H9 (cell line): ENCODE results near the gene KLHDC10. TPM values are rescaled to one million over a fixed set of nuclear protein-coding genes. Genes with fewer than 3 reads are reported as not detected.
A peak's percentile ranks its signal among the peaks of the same experiment; 100 is the strongest.

Experiments
- DNase-seq: peaks from one replicate; pipeline ENCODE4 v3.0.0-alpha.2; 2017
- H2AFZ ChIP-seq: one replicate; pipeline ENCODE4 v1.6.1; 2013; ENCODE audit warnings: mild to moderate bottlenecking, low read length, control low read depth, moderate library complexity
- H2AK5ac ChIP-seq: 2 replicates; pipeline ENCODE4 v1.6.1; 2013; ENCODE audit warnings: low read length, control low read depth, mixed read lengths; ENCODE audit not compliant: insufficient read length
- H2BK120ac ChIP-seq: one replicate; pipeline ENCODE4 v1.6.1; 2013; ENCODE audit warnings: low read depth, mild to moderate bottlenecking, low read length, control low read depth, inconsistent platforms; ENCODE audit not compliant: poor library complexity, severe bottlenecking
- H2BK12ac ChIP-seq: 2 replicates; pipeline ENCODE4 v1.6.1; 2013; ENCODE audit warnings: low read length, control low read depth, mixed read lengths, low read depth; ENCODE audit not compliant: insufficient read length
- H2BK15ac ChIP-seq: 2 replicates; pipeline ENCODE4 v1.6.1; 2013; ENCODE audit warnings: low read depth, low read length, control low read depth
- H2BK20ac ChIP-seq: one replicate; pipeline ENCODE4 v1.6.1; 2013; ENCODE audit warnings: low read depth, mild to moderate bottlenecking, low read length, control low read depth, inconsistent platforms; ENCODE audit not compliant: poor library complexity, severe bottlenecking
- H2BK5ac ChIP-seq: 2 replicates; pipeline ENCODE4 v1.6.1; 2013; ENCODE audit warnings: low read length, control low read depth, mixed read lengths; ENCODE audit not compliant: insufficient read length
- H3K14ac ChIP-seq: 2 replicates; pipeline ENCODE4 v1.6.1; 2013; ENCODE audit warnings: low read length, control low read depth; ENCODE audit not compliant: insufficient read depth
- H3K18ac ChIP-seq: 2 replicates; pipeline ENCODE4 v1.6.1; 2013; ENCODE audit warnings: low read depth, mild to moderate bottlenecking, mixed read lengths, low read length, control low read depth; ENCODE audit not compliant: insufficient read length
- H3K23ac ChIP-seq: 2 replicates; pipeline ENCODE4 v1.6.1; 2013; ENCODE audit warnings: low read length, control low read depth, mixed read lengths, low read depth; ENCODE audit not compliant: insufficient read length
- H3K23me2 ChIP-seq: 2 replicates; pipeline ENCODE4 v1.6.1; 2013; ENCODE audit warnings: low read depth, mild to moderate bottlenecking, mixed read lengths, low read length, control low read depth; ENCODE audit not compliant: insufficient read length, poor library complexity, severe bottlenecking
- H3K27ac ChIP-seq: 2 replicates; pipeline ENCODE4 v1.5.1; 2013; ENCODE audit warnings: low read length, control low read depth, mixed read lengths, low read depth; ENCODE audit not compliant: insufficient read length
- H3K27me3 ChIP-seq: 2 replicates; pipeline ENCODE4 v1.6.1; 2013; ENCODE audit warnings: low read length, control low read depth, inconsistent platforms; ENCODE audit not compliant: insufficient read depth
- H3K4ac ChIP-seq: 2 replicates; pipeline ENCODE4 v1.6.1; 2013; ENCODE audit warnings: low read depth, mild to moderate bottlenecking, control low read depth, inconsistent platforms, low read length, moderate library complexity
- H3K4me1 ChIP-seq: 2 replicates; pipeline ENCODE4 v1.6.1; 2013; ENCODE audit warnings: low read length, control low read depth, inconsistent platforms; ENCODE audit not compliant: insufficient read depth
- H3K4me2 ChIP-seq: 2 replicates; pipeline ENCODE4 v1.6.1; 2013; ENCODE audit warnings: low read length, control low read depth, mixed read lengths; ENCODE audit not compliant: insufficient read length, insufficient read depth
- H3K56ac ChIP-seq: 2 replicates; pipeline ENCODE4 v1.6.1; 2013; ENCODE audit warnings: low read depth, mild to moderate bottlenecking, mixed read lengths, low read length, control low read depth; ENCODE audit not compliant: insufficient read length
- H3K79me1 ChIP-seq: 2 replicates; pipeline ENCODE4 v1.6.1; 2013; ENCODE audit warnings: low read depth, mild to moderate bottlenecking, moderate library complexity, low read length, control low read depth, inconsistent platforms; ENCODE audit not compliant: insufficient read depth, poor library complexity, severe bottlenecking
- H3K79me2 ChIP-seq: 2 replicates; pipeline ENCODE4 v1.6.1; 2013; ENCODE audit warnings: low read length, control low read depth, inconsistent platforms; ENCODE audit not compliant: insufficient read depth
- H3K9ac ChIP-seq: 2 replicates; pipeline ENCODE4 v1.6.1; 2013; ENCODE audit warnings: low read length, control low read depth, mixed read lengths; ENCODE audit not compliant: insufficient read length; ENCODE audit errors: extremely low read depth
- H3K9me3 ChIP-seq: one replicate; pipeline ENCODE4 v1.6.1; 2013; ENCODE audit warnings: low read depth, low read length, inconsistent platforms; ENCODE audit not compliant: control insufficient read depth
- H3T11ph ChIP-seq: one replicate; pipeline ENCODE4 v1.6.1; 2013; ENCODE audit warnings: mild to moderate bottlenecking, low read length, control low read depth, inconsistent platforms
- H4K20me1 ChIP-seq: one replicate; pipeline ENCODE4 v1.6.1; 2013; ENCODE audit not compliant: control insufficient read depth, insufficient read length, insufficient read depth
- H4K5ac ChIP-seq: 2 replicates; pipeline ENCODE4 v1.6.1; 2013; ENCODE audit warnings: low read depth, mild to moderate bottlenecking, mixed read lengths, low read length, control low read depth; ENCODE audit not compliant: insufficient read length
- H4K8ac ChIP-seq: replicated peaks from 2 replicates; pipeline ENCODE4 v1.6.1; 2013; ENCODE audit warnings: low read length, control low read depth, mixed read lengths, low read depth; ENCODE audit not compliant: insufficient read length
- H4K91ac ChIP-seq: 2 replicates; pipeline ENCODE4 v1.6.1; 2013; ENCODE audit warnings: low read depth, mild to moderate bottlenecking, moderate library complexity, mixed read lengths, low read length, control low read depth; ENCODE audit not compliant: insufficient read length
- H3K27ac Mint-ChIP-seq, 3 experiments: 2 replicates in 2 of 3; 3 replicates in 1 of 3; pipeline ENCODE4 v1.8.0; 2020 to 2021; ENCODE audit warnings: mixed read lengths in 3 of 3, mild to moderate bottlenecking in 1 of 3, moderate library complexity in 1 of 3
- H3K27me3 Mint-ChIP-seq: 2 replicates; pipeline ENCODE4 v1.8.0; 2021; ENCODE audit warnings: low read depth, mild to moderate bottlenecking, moderate library complexity, mixed read lengths
- H3K36me3 Mint-ChIP-seq, 3 experiments: 2 replicates in 2 of 3; 3 replicates in 1 of 3; pipeline ENCODE4 v1.8.0; 2020 to 2021; ENCODE audit warnings: low read depth in 3 of 3, mixed read lengths in 3 of 3; ENCODE audit not compliant: insufficient read depth in 1 of 3
- H3K4me1 Mint-ChIP-seq, 2 experiments: 2 replicates each; pipeline ENCODE4 v1.8.0; 2020; ENCODE audit warnings: mixed read lengths in 2 of 2
- H3K4me3 Mint-ChIP-seq, 2 experiments: 2 replicates in 1 of 2; 3 replicates in 1 of 2; pipeline ENCODE4 v1.8.0; 2020 to 2021; ENCODE audit warnings: mild to moderate bottlenecking in 2 of 2, mixed read lengths in 2 of 2, moderate library complexity in 1 of 2
- H3K9me3 Mint-ChIP-seq, 2 experiments: 2 replicates in 1 of 2; 3 replicates in 1 of 2; pipeline ENCODE4 v1.8.0; 2020; ENCODE audit warnings: mild to moderate bottlenecking in 2 of 2, mixed read lengths in 2 of 2, moderate library complexity in 1 of 2
- WGBS: extraction: QIAGEN DNeasy Blood & Tissue Kit; methylation state at CpG from one replicate; pipeline ENCODE4 v1.1.7; 2013; ENCODE audit warnings: missing lambda C conversion rate, low lambda C conversion rate, mixed read lengths; ENCODE audit not compliant: insufficient read length; ENCODE audit errors: extremely low coverage; 5-methylcytosine and 5-hydroxymethylcytosine counted together
- total RNA-seq: library from RNA; stranded (reverse); gene quantifications from 2 replicates; pipeline ENCODE4 v1.2.1, GENCODE V29; 2021
- TF ChIP-seq, protein P1 (sequence below): fragments of 200-600 bp; sonication (generic); conservative IDR thresholded peaks from 3 replicates; pipeline ENCODE4 v1.8.0; 2021; ENCODE audit warnings: antibody characterized with exemption, mild to moderate bottlenecking

Gene KLHDC10
- total RNA-seq, 1 experiment from 2014 or later: 17.3 TPM

DNA sequence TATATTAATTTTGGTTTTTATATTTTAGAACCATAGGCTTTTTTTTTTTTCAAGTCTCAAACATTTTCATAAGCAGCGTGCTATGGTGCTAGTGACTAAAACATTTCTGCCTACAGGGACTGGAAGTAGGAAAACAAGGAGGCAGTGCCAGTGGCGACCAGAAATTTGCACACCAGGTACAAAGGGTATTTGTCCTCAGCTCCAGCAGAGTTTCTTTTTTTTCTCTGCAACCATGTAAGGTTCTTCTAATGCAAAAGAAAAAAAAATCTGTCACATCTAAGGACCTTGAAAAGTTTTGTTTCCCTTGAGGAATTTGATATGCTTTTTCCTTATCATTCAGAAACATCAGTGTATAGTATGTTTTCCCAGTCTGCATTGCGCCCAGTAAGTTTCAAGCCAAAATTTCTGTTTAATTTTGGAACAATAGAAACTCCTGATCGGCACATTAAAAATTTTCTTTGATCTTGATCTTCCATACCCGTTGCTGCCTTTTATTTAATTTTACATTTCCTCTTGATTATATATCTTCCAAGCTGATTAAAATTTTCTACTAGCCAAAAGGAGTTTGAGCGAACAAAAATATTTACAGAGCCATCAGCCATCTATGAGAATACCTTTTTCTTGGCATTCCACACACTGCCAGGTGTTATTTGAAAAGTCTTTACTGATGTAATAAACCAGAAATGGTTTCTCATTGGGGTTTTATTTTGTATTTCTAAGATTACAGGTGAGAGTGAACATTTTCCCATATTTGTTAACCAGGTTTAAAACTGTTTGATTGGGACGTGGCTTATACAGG is 956 bp upstream of the KLHDC10 start:
- H3K27ac Mint-ChIP-seq: peak overlapping the region; percentile 75 to 89 (median 88); a peak in 5 of 7 replicates
- Histone ChIP-seq H3K23me2 (peaks cover 8% of the 10 kb centered on the region), H4K91ac (no peak overlapping the region), H3K4me1 (no peaks in the 10 kb centered on the region), H3K56ac (no peak overlapping the region), H3K27ac (peak overlapping the region; percentile 34), H3K79me1 (no peaks in the 10 kb centered on the region), H3K9ac (peak overlapping the region; percentile 86), H3K4me2 (peak overlapping the region; percentile 84), H3K27me3 (no peaks in the 10 kb centered on the region), H3K9me3 (no peaks in the 10 kb centered on the region), H2BK15ac (no peak overlapping the region), H2BK5ac (no peak overlapping the region), H3K18ac (no peak overlapping the region), H2AFZ (no peak overlapping the region), H2BK12ac (no peak overlapping the region), H3K79me2 (peaks cover 5% of the 10 kb centered on the region; the same call in 1 of the 2 replicates), H3T11ph (no peak overlapping the region), H4K8ac (no peak overlapping the region), H4K20me1 (no peaks in the 10 kb centered on the region), H3K4ac (no peak overlapping the region), H3K23ac (no peak overlapping the region), H2AK5ac (no peak overlapping the region), H4K5ac (no peak overlapping the region), H2BK120ac (no peak overlapping the region), H2BK20ac (no peak overlapping the region), H3K14ac (no peak overlapping the region)
- peaks cover 18 to 21% of the 10 kb centered on the region in 2 experiments for H3K4me1 Mint-ChIP-seq
- H3K36me3 Mint-ChIP-seq: no peaks in the 10 kb centered on the region; a peak in 1 of 7 replicates
- H3K9me3 Mint-ChIP-seq: no peaks in the 10 kb centered on the region
- WGBS: no CpG with 5 or more reads among the region's 7 CpGs
- peak overlapping the region; percentile 80 to 86 for H3K4me3 Mint-ChIP-seq
- DNase-seq: no peak
- TF ChIP-seq, protein P1, sequence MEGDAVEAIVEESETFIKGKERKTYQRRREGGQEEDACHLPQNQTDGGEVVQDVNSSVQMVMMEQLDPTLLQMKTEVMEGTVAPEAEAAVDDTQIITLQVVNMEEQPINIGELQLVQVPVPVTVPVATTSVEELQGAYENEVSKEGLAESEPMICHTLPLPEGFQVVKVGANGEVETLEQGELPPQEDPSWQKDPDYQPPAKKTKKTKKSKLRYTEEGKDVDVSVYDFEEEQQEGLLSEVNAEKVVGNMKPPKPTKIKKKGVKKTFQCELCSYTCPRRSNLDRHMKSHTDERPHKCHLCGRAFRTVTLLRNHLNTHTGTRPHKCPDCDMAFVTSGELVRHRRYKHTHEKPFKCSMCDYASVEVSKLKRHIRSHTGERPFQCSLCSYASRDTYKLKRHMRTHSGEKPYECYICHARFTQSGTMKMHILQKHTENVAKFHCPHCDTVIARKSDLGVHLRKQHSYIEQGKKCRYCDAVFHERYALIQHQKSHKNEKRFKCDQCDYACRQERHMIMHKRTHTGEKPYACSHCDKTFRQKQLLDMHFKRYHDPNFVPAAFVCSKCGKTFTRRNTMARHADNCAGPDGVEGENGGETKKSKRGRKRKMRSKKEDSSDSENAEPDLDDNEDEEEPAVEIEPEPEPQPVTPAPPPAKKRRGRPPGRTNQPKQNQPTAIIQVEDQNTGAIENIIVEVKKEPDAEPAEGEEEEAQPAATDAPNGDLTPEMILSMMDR: no peak
- no peaks in the 10 kb centered on the region for H3K27me3 Mint-ChIP-seq
